PFSK-1 (cell line): ENCODE data around the gene PAPOLB.
A peak's percentile ranks its signal among the peaks of the same experiment; 100 is the strongest.

ENCODE experiments used
- FOXP2 ChIP-seq: optimal IDR thresholded peaks from 2 replicates; pipeline ENCODE3; 2011; ENCODE audit warnings: borderline replicate concordance, control low read depth, inconsistent platforms; ENCODE audit not compliant: insufficient read depth; ENCODE audit errors: extremely low read length, extremely low read depth
- POLR2AphosphoS5 ChIP-seq: IDR thresholded peaks from 2 replicates; pipeline ENCODE4 v1.6.1; 2012; ENCODE audit warnings: low read depth, mild to moderate bottlenecking, control low read depth, low read length, moderate library complexity
- REST ChIP-seq, 2 experiments: IDR thresholded peaks; 2 replicates each; pipeline versions ENCODE4 v1.6.1 to v1.8.0; 2011 to 2012; ENCODE audit warnings: low read depth in 2 of 2, low read length in 2 of 2, control low read depth in 1 of 2, inconsistent platforms in 1 of 2, mild to moderate bottlenecking in 1 of 2, moderate library complexity in 1 of 2; ENCODE audit not compliant: insufficient read depth in 1 of 2
- SIN3A ChIP-seq: IDR thresholded peaks from 2 replicates; pipeline ENCODE4 v1.6.1; 2012; ENCODE audit warnings: mild to moderate bottlenecking, low read length, moderate library complexity, borderline replicate concordance; ENCODE audit not compliant: insufficient read depth
- TAF1 ChIP-seq: IDR thresholded peaks from 2 replicates; pipeline ENCODE4 v1.6.1; 2012; ENCODE audit warnings: low read length, control low read depth, borderline replicate concordance; ENCODE audit not compliant: insufficient read depth

The PAPOLB gene

GRCh38 chr7:4851459-4852422 is 10.1 kb downstream of the PAPOLB start:
- TF ChIP-seq POLR2AphosphoS5 (no peak), SIN3A (no peak), FOXP2 (no peak), TAF1 (no peak), REST (IDR thresholded peaks at IDR 0.05; ENCODE audit: insufficient read depth in 1 of 2, low read depth in 2 of 2, low read length in 2 of 2) (no peak)

- no peak for TF ChIP-seq FOXP2
- no peak for TF ChIP-seq SIN3A
- TF ChIP-seq TAF1, result no peak
- no peak for TF ChIP-seq POLR2AphosphoS5
- no peak for TF ChIP-seq REST (IDR thresholded peaks at IDR 0.05; ENCODE audit: insufficient read depth in 1 of 2, low read depth in 2 of 2, low read length in 2 of 2)
Observed at GRCh38 chr7:4850262-4850795, 11.5 kb downstream of the PAPOLB start.

- no peak for TF ChIP-seq SIN3A
- no peak for TF ChIP-seq TAF1
- TF ChIP-seq FOXP2, result no peak
- TF ChIP-seq POLR2AphosphoS5, result no peak
- no peak for TF ChIP-seq REST (IDR thresholded peaks at IDR 0.05; ENCODE audit: insufficient read depth in 1 of 2, low read depth in 2 of 2, low read length in 2 of 2)
Observed at GRCh38 chr7:4849390-4849789, 12.4 kb downstream of the PAPOLB start.

GRCh38 chr7:4845740-4846142 is 16.1 kb downstream of the PAPOLB start:
- TF ChIP-seq TAF1 (no peak), POLR2AphosphoS5 (0 out of 2 replicates have a peak, but pooled peaks have one; percentile 39), FOXP2 (peak; percentile 75)

GRCh38 chr7:4842319-4843064 is 19.3 kb downstream of the PAPOLB start:
- TF ChIP-seq REST (IDR thresholded peaks at IDR 0.05; ENCODE audit: insufficient read depth in 1 of 2, low read depth in 2 of 2, low read length in 2 of 2) (no peak), FOXP2 (peak; percentile 14)
